Psoas muscle (tissue), 8 donors: ENCODE data around the gene ZNF778. TPM values are rescaled to one million over a fixed set of nuclear protein-coding genes. Genes with fewer than 3 reads are reported as not detected.

Experiments used
- ATAC-seq, 4 donors: fragments of 200-7000 bp; cut with Tn5 transposase; one replicate each; pipeline ENCODE4 v1.9.1; 2020; ENCODE audit warnings: moderate library complexity in 3 of 4, mild to moderate bottlenecking in 2 of 4
- DNase-seq, 2 donors: peaks; one replicate each; pipeline ENCODE4 v3.0.0-alpha.2; 2020
- H3K27ac ChIP-seq: fragments of 200-600 bp; one replicate; pipeline ENCODE4 v1.8.0; 2022
- H3K27me3 ChIP-seq, 3 donors: fragments of 200-600 bp in 1 of 3; one replicate each; pipeline versions ENCODE4 v1.6.1 to v1.8.0; 2013 to 2022; ENCODE audit warnings: low read length in 2 of 3, mild to moderate bottlenecking in 2 of 3, moderate library complexity in 1 of 3; ENCODE audit not compliant: insufficient read depth in 3 of 3
- H3K36me3 ChIP-seq, 2 donors: fragments of 200-600 bp in 1 of 2; one replicate each; pipeline versions ENCODE4 v1.6.1 to v1.8.0; 2013 to 2022; ENCODE audit warnings: low read depth in 1 of 2, mild to moderate bottlenecking in 1 of 2, moderate library complexity in 1 of 2; ENCODE audit not compliant: insufficient read depth in 1 of 2
- H3K4me1 ChIP-seq: fragments of 200-600 bp; one replicate; pipeline ENCODE4 v1.8.0; 2022
- H3K4me3 ChIP-seq: fragments of 200-600 bp; one replicate; pipeline ENCODE4 v1.8.0; 2022; ENCODE audit warnings: mild to moderate bottlenecking
- H3K9me3 ChIP-seq: fragments of 200-600 bp; one replicate; pipeline ENCODE4 v1.8.0; 2022
- CTCF ChIP-seq: fragments of 200-600 bp; IDR thresholded peaks from one replicate; pipeline ENCODE4 v1.8.0; 2022; ENCODE audit warnings: antibody characterized with exemption
- WGBS, 3 donors: extraction: QIAGEN DNeasy Blood & Tissue Kit; methylation state at CpG; one replicate each; pipeline versions ENCODE4 v1.1.6 to v1.1.7; 2013; 5-methylcytosine and 5-hydroxymethylcytosine counted together
- intact Hi-C, 2 donors: fragments of 100-400 bp; cut with DNase I; formaldehyde crosslinking; loops; one replicate each; pipeline versions ENCODE4 v1.11.0 to v1.14.2; 2022
- polyA plus RNA-seq, 3 donors: library from polyadenylated mRNA; stranded (reverse); fragments of 200-250 nt; gene quantifications; one replicate each; pipeline ENCODE4 v1.2.3, GENCODE V29; 2013
- total RNA-seq, 4 donors: library from RNA; stranded (reverse); fragmentation: NEBNext Ultra II Directional in 2 of 4; extraction: Animal tissue kit (Norgen Biotek cat#: 25700) in 2 of 4; gene quantifications; one replicate each; pipeline versions ENCODE4 v1.2.1 to v1.2.4, GENCODE V29; 2021 to 2023
- donor health status: healthy with polysubstance abuse.
- donor health status: DM: no; HTN: no; CAD: no; lungs with moderate emphysema.
- donor health status: Bipolar disorder and iron deficiency.
- donor health status: healthy.
- donor health status: DM: yes; HTN: yes; CAD: no.
- donor health status: DM: no; HTN: no; CAD: no.
- donor health status: DM: no; HTN: no; CAD: no.
- donor health status: DM: yes; HTN: yes; CAD: no.

The ZNF778 gene
- total and polyA plus RNA-seq, 7 donors = 2.2 to 15.3 (median 10.2) TPM

- peaks cover 0 to 20% (median 2%) of the 10 kb centered on the region in 3 donors for H3K27me3 ChIP-seq
- H3K9me3 ChIP-seq = no peaks in the 10 kb centered on the region
- ATAC-seq (no peak), DNase-seq (no peak)
- peaks cover 14% of the 10 kb centered on the region for H3K4me1 ChIP-seq
- no peaks in the 10 kb centered on the region for H3K36me3 ChIP-seq
- WGBS, 3 donors = 56 to 60% (median 59%) methylated on average over 15 of the region's 15 CpGs
- no peak overlapping the region for H3K27ac ChIP-seq
- H3K4me3 ChIP-seq = no peak overlapping the region
- no peak for TF ChIP-seq CTCF
- intact Hi-C loops = loop anchor here (5.0 to 10.0 kb wide), 3 partner anchors 116 to 474 kb away; partner anchors contain the start of gene ACSF3 (in 1 of the 2)
Measured at GRCh38 chr16:89210904-89211515, 6.5 kb upstream of the ZNF778 start.

GRCh38 chr16:89216315-89217137 is 977 bp upstream of the ZNF778 start:
- 1% methylated on average over 25 of the region's 25 CpGs for WGBS, 3 donors
- peaks cover 32% of the 10 kb centered on the region for H3K4me1 ChIP-seq
- DNase-seq (peak; percentile 78 to 89), ATAC-seq (peak; percentile 78 to 88 (median 80))
- no peaks in the 10 kb centered on the region for H3K27me3 ChIP-seq
- H3K27ac ChIP-seq = peak overlapping the region; percentile 96
- intact Hi-C loops = loop anchor here (5.0 to 10.0 kb wide), 4 partner anchors 44 to 404 kb away; partner anchors contain the start of genes ACSF3 (in 1 of the 2), APRT (in 1 of the 2) and CDH15 (in 1 of the 2)
- H3K36me3 ChIP-seq = peaks cover 0 to 19% of the 10 kb centered on the region in 2 donors
- peak overlapping the region; percentile 81 for H3K4me3 ChIP-seq
- peak; percentile 63 for TF ChIP-seq CTCF
- no peaks in the 10 kb centered on the region for H3K9me3 ChIP-seq

- Histone ChIP-seq H3K9me3 (no peaks in the 10 kb centered on the region), H3K4me3 (peak overlapping the region; percentile 81), H3K36me3 (peaks cover 3 to 23% of the 10 kb centered on the region in 2 donors), H3K27me3 (no peaks in the 10 kb centered on the region), H3K27ac (peak overlapping the region; percentile 96), H3K4me1 (peaks cover 32% of the 10 kb centered on the region)
- 0% methylated on average over 11 of the region's 11 CpGs for WGBS, 3 donors
- intact Hi-C loops = loop anchor here (5.0 to 10.0 kb wide), 4 partner anchors 45 to 405 kb away; partner anchors contain the start of genes ACSF3 (in 1 of the 2), APRT (in 1 of the 2) and CDH15 (in 1 of the 2)
- TF ChIP-seq CTCF = no peak
- DNase-seq = no peak
- no peak for ATAC-seq
Measured at GRCh38 chr16:89217138-89217387, 440 bp upstream of the ZNF778 start.

GRCh38 chr16:89219365-89219764 is 1.9 kb downstream of the ZNF778 start:
- Histone ChIP-seq H3K4me3 (no peak overlapping the region), H3K9me3 (no peaks in the 10 kb centered on the region), H3K36me3 (peaks cover 3 to 46% of the 10 kb centered on the region in 2 donors), H3K27me3 (no peaks in the 10 kb centered on the region), H3K4me1 (peaks cover 32% of the 10 kb centered on the region), H3K27ac (no peak overlapping the region)
- ATAC-seq (no peak), DNase-seq (no peak)
- intact Hi-C loops = loop anchor here (5.0 to 10.0 kb wide), 4 partner anchors 47 to 407 kb away; partner anchors contain the start of genes ACSF3 (in 1 of the 2), APRT (in 1 of the 2) and CDH15 (in 1 of the 2)
- TF ChIP-seq CTCF = no peak
- 60 to 66% (median 62%) methylated on average over 5 of the region's 5 CpGs for WGBS, 3 donors
